ENCODE data around the gene ELMO1. TPM values are rescaled to one million over a fixed set of nuclear protein-coding genes. Genes with fewer than 3 reads are reported as not detected.

ELMO1 gene
- polyA plus RNA-seq, 1 experiment, result not detected

- H3K9me3 ChIP-seq (ENCODE audit: control insufficient read depth, insufficient read depth, low read length), result no peaks in the 10 kb centered on the region
- H3K4me3 ChIP-seq (ENCODE audit: low read depth, low read length), result no peak overlapping the region
- H3K27me3 ChIP-seq (ENCODE audit: control insufficient read depth, insufficient read depth, low read length), result no peaks in the 10 kb centered on the region
- TF ChIP-seq CTCF (IDR thresholded peaks at IDR 0.05; ENCODE audit: low read depth, low read length), result no peak
- CTCF ChIA-PET, result no interaction called here
- POLR2A ChIA-PET, result no interaction called here
- DNase-seq (ENCODE audit: low read depth, low spot score), result no peak
- H3K27ac ChIP-seq (ENCODE audit: low read depth, low read length), result no peak overlapping the region
These were observed 346.0 kb downstream of the ELMO1 start for GRCh38 chr7:37102518-37103137.

- Histone ChIP-seq H3K27ac (ENCODE audit: low read depth, low read length) (no peak overlapping the region), H3K27me3 (ENCODE audit: control insufficient read depth, insufficient read depth, low read length) (no peaks in the 10 kb centered on the region), H3K4me3 (ENCODE audit: low read depth, low read length) (no peak overlapping the region), H3K9me3 (ENCODE audit: control insufficient read depth, insufficient read depth, low read length) (no peaks in the 10 kb centered on the region)
- ChIA-PET POLR2A (no interaction called here), CTCF (no interaction called here)
- no peak for TF ChIP-seq CTCF (IDR thresholded peaks at IDR 0.05; ENCODE audit: low read depth, low read length)
- no peak for DNase-seq (ENCODE audit: low read depth, low spot score)
These were observed 347.8 kb downstream of the ELMO1 start for GRCh38 chr7:37100735-37101331.

- no peak overlapping the region for H3K4me3 ChIP-seq (ENCODE audit: low read depth, low read length)
- H3K9me3 ChIP-seq (ENCODE audit: control insufficient read depth, insufficient read depth, low read length), result no peaks in the 10 kb centered on the region
- POLR2A ChIA-PET, result no interaction called here
- CTCF ChIA-PET, result no interaction called here
- no peak overlapping the region for H3K27ac ChIP-seq (ENCODE audit: low read depth, low read length)
- H3K27me3 ChIP-seq (ENCODE audit: control insufficient read depth, insufficient read depth, low read length), result no peaks in the 10 kb centered on the region
- no peak for DNase-seq (ENCODE audit: low read depth, low spot score)
- TF ChIP-seq CTCF (IDR thresholded peaks at IDR 0.05; ENCODE audit: low read depth, low read length), result no peak
These were observed 349.9 kb downstream of the ELMO1 start for GRCh38 chr7:37098762-37099161.

- no peak for DNase-seq (ENCODE audit: low read depth, low spot score)
- H3K9me3 ChIP-seq (ENCODE audit: control insufficient read depth, insufficient read depth, low read length), result no peaks in the 10 kb centered on the region
- ChIA-PET POLR2A (no interaction called here), CTCF (no interaction called here)
- TF ChIP-seq CTCF (IDR thresholded peaks at IDR 0.05; ENCODE audit: low read depth, low read length), result no peak
- H3K4me3 ChIP-seq (ENCODE audit: low read depth, low read length), result no peak overlapping the region
- no peak overlapping the region for H3K27ac ChIP-seq (ENCODE audit: low read depth, low read length)
- no peaks in the 10 kb centered on the region for H3K27me3 ChIP-seq (ENCODE audit: control insufficient read depth, insufficient read depth, low read length)
These were observed 350.7 kb downstream of the ELMO1 start for GRCh38 chr7:37097983-37098382.

GRCh38 chr7:37097276-37097675 is 351.4 kb downstream of the ELMO1 start:
- no peak for DNase-seq (ENCODE audit: low read depth, low spot score)
- CTCF ChIA-PET, result no interaction called here
- H3K4me3 ChIP-seq (ENCODE audit: low read depth, low read length), result no peak overlapping the region
- H3K27me3 ChIP-seq (ENCODE audit: control insufficient read depth, insufficient read depth, low read length), result no peaks in the 10 kb centered on the region
- no peak for TF ChIP-seq CTCF (IDR thresholded peaks at IDR 0.05; ENCODE audit: low read depth, low read length)
- no peak overlapping the region for H3K27ac ChIP-seq (ENCODE audit: low read depth, low read length)
- POLR2A ChIA-PET, result no interaction called here
- no peaks in the 10 kb centered on the region for H3K9me3 ChIP-seq (ENCODE audit: control insufficient read depth, insufficient read depth, low read length)
